ENCODE data around the gene NTRK2.

The NTRK2 gene

GRCh38 chr9:84829997-84830696, 160.6 kb downstream of the NTRK2 start:
- 93 to 100% methylated on average over 1 to 2 of the region's 6 CpGs for WGBS, 2 experiments (ENCODE audit: insufficient coverage in 2 of 2)
- H3K4me3 ChIP-seq (ENCODE audit: extremely low read depth, insufficient read depth, low read length, poor library complexity, severe bottlenecking), result no peak overlapping the region
- no peak overlapping the region for H3K27ac ChIP-seq (ENCODE audit: low read depth, low read length, severe bottlenecking)
- no peaks in the 10 kb centered on the region for H3K36me3 ChIP-seq (ENCODE audit: control insufficient read depth, insufficient read depth, low read length)
- H3K9me3 ChIP-seq (ENCODE audit: control insufficient read depth, low read length), result no peaks in the 10 kb centered on the region
- no peaks in the 10 kb centered on the region for H3K4me1 ChIP-seq (ENCODE audit: control insufficient read depth, insufficient read depth, low read length, poor library complexity, severe bottlenecking)

- H3K9me3 ChIP-seq (ENCODE audit: control insufficient read depth, low read length), result no peaks in the 10 kb centered on the region
- H3K4me3 ChIP-seq (ENCODE audit: extremely low read depth, insufficient read depth, low read length, poor library complexity, severe bottlenecking), result no peak overlapping the region
- H3K27ac ChIP-seq (ENCODE audit: low read depth, low read length, severe bottlenecking), result no peak overlapping the region
- WGBS, 2 experiments (ENCODE audit: insufficient coverage in 2 of 2), result 78% methylated on average over 2 of the region's 4 CpGs; no CpG with 5 or more reads in 1 of the 2 experiments
- no peaks in the 10 kb centered on the region for H3K36me3 ChIP-seq (ENCODE audit: control insufficient read depth, insufficient read depth, low read length)
- H3K4me1 ChIP-seq (ENCODE audit: control insufficient read depth, insufficient read depth, low read length, poor library complexity, severe bottlenecking), result no peaks in the 10 kb centered on the region
These were observed 161.8 kb downstream of the NTRK2 start for GRCh38 chr9:84831377-84831776.

- Histone ChIP-seq H3K9me3 (ENCODE audit: control insufficient read depth, low read length) (no peaks in the 10 kb centered on the region), H3K27ac (ENCODE audit: low read depth, low read length, severe bottlenecking) (no peak overlapping the region), H3K36me3 (ENCODE audit: control insufficient read depth, insufficient read depth, low read length) (no peaks in the 10 kb centered on the region), H3K4me3 (ENCODE audit: extremely low read depth, insufficient read depth, low read length, poor library complexity, severe bottlenecking) (no peak overlapping the region), H3K4me1 (ENCODE audit: control insufficient read depth, insufficient read depth, low read length, poor library complexity, severe bottlenecking) (no peaks in the 10 kb centered on the region)
- WGBS, 2 experiments (ENCODE audit: insufficient coverage in 2 of 2), result 95 to 99% methylated on average over 9 to 10 of the region's 10 CpGs
These were observed 162.9 kb downstream of the NTRK2 start for GRCh38 chr9:84832453-84832852.

GRCh38 chr9:84834426-84834825, 164.9 kb downstream of the NTRK2 start:
- no peak overlapping the region for H3K27ac ChIP-seq (ENCODE audit: low read depth, low read length, severe bottlenecking)
- 80 to 81% methylated on average over 2 of the region's 4 CpGs for WGBS, 2 experiments (ENCODE audit: insufficient coverage in 2 of 2)
- no peaks in the 10 kb centered on the region for H3K9me3 ChIP-seq (ENCODE audit: control insufficient read depth, low read length)
- H3K4me3 ChIP-seq (ENCODE audit: extremely low read depth, insufficient read depth, low read length, poor library complexity, severe bottlenecking), result no peak overlapping the region
- H3K36me3 ChIP-seq (ENCODE audit: control insufficient read depth, insufficient read depth, low read length), result no peaks in the 10 kb centered on the region
- H3K4me1 ChIP-seq (ENCODE audit: control insufficient read depth, insufficient read depth, low read length, poor library complexity, severe bottlenecking), result no peaks in the 10 kb centered on the region

GRCh38 chr9:84835745-84836144, 166.2 kb downstream of the NTRK2 start:
- no peaks in the 10 kb centered on the region for H3K9me3 ChIP-seq (ENCODE audit: control insufficient read depth, low read length)
- peaks cover 7% of the 10 kb centered on the region for H3K4me1 ChIP-seq (ENCODE audit: control insufficient read depth, insufficient read depth, low read length, poor library complexity, severe bottlenecking)
- H3K36me3 ChIP-seq (ENCODE audit: control insufficient read depth, insufficient read depth, low read length), result no peaks in the 10 kb centered on the region
- 61 to 100% methylated on average over 2 of the region's 5 CpGs for WGBS, 2 experiments (ENCODE audit: insufficient coverage in 2 of 2)
- no peak overlapping the region for H3K27ac ChIP-seq (ENCODE audit: low read depth, low read length, severe bottlenecking)
- no peak overlapping the region for H3K4me3 ChIP-seq (ENCODE audit: extremely low read depth, insufficient read depth, low read length, poor library complexity, severe bottlenecking)

- no CpG with 5 or more reads among the region's 1 CpG for WGBS, 2 experiments (ENCODE audit: insufficient coverage in 2 of 2)
- no peaks in the 10 kb centered on the region for H3K36me3 ChIP-seq (ENCODE audit: control insufficient read depth, insufficient read depth, low read length)
- H3K27ac ChIP-seq (ENCODE audit: low read depth, low read length, severe bottlenecking), result no peak overlapping the region
- H3K4me3 ChIP-seq (ENCODE audit: extremely low read depth, insufficient read depth, low read length, poor library complexity, severe bottlenecking), result no peak overlapping the region
- peaks cover 21% of the 10 kb centered on the region for H3K4me1 ChIP-seq (ENCODE audit: control insufficient read depth, insufficient read depth, low read length, poor library complexity, severe bottlenecking)
- no peaks in the 10 kb centered on the region for H3K9me3 ChIP-seq (ENCODE audit: control insufficient read depth, low read length)
These were observed 169.3 kb downstream of the NTRK2 start for GRCh38 chr9:84838879-84839278.

- Histone ChIP-seq H3K9me3 (ENCODE audit: control insufficient read depth, low read length) (no peaks in the 10 kb centered on the region), H3K36me3 (ENCODE audit: control insufficient read depth, insufficient read depth, low read length) (no peaks in the 10 kb centered on the region), H3K27ac (ENCODE audit: low read depth, low read length, severe bottlenecking) (peak overlapping the region; percentile 47), H3K4me1 (ENCODE audit: control insufficient read depth, insufficient read depth, low read length, poor library complexity, severe bottlenecking) (peaks cover 21% of the 10 kb centered on the region), H3K4me3 (ENCODE audit: extremely low read depth, insufficient read depth, low read length, poor library complexity, severe bottlenecking) (no peak overlapping the region)
- WGBS, 2 experiments (ENCODE audit: insufficient coverage in 2 of 2), result 60 to 75% methylated on average over 7 to 9 of the region's 9 CpGs
These were observed 170.0 kb downstream of the NTRK2 start for GRCh38 chr9:84839541-84839940.

GRCh38 chr9:84841931-84842330, 172.4 kb downstream of the NTRK2 start:
- WGBS, 2 experiments (ENCODE audit: insufficient coverage in 2 of 2), result 90 to 96% methylated on average over 4 of the region's 5 CpGs
- H3K4me3 ChIP-seq (ENCODE audit: extremely low read depth, insufficient read depth, low read length, poor library complexity, severe bottlenecking), result no peak overlapping the region
- H3K9me3 ChIP-seq (ENCODE audit: control insufficient read depth, low read length), result no peaks in the 10 kb centered on the region
- H3K27ac ChIP-seq (ENCODE audit: low read depth, low read length, severe bottlenecking), result no peak overlapping the region
- no peaks in the 10 kb centered on the region for H3K36me3 ChIP-seq (ENCODE audit: control insufficient read depth, insufficient read depth, low read length)
- H3K4me1 ChIP-seq (ENCODE audit: control insufficient read depth, insufficient read depth, low read length, poor library complexity, severe bottlenecking), result peaks cover 21% of the 10 kb centered on the region

- peaks cover 21% of the 10 kb centered on the region for H3K4me1 ChIP-seq (ENCODE audit: control insufficient read depth, insufficient read depth, low read length, poor library complexity, severe bottlenecking)
- no peaks in the 10 kb centered on the region for H3K36me3 ChIP-seq (ENCODE audit: control insufficient read depth, insufficient read depth, low read length)
- 89 to 100% methylated on average over 2 of the region's 5 CpGs for WGBS, 2 experiments (ENCODE audit: insufficient coverage in 2 of 2)
- no peak overlapping the region for H3K27ac ChIP-seq (ENCODE audit: low read depth, low read length, severe bottlenecking)
- H3K9me3 ChIP-seq (ENCODE audit: control insufficient read depth, low read length), result no peaks in the 10 kb centered on the region
- no peak overlapping the region for H3K4me3 ChIP-seq (ENCODE audit: extremely low read depth, insufficient read depth, low read length, poor library complexity, severe bottlenecking)
These were observed 173.8 kb downstream of the NTRK2 start for GRCh38 chr9:84843175-84843824.

- 79 to 82% methylated on average over 3 of the region's 7 CpGs for WGBS, 2 experiments (ENCODE audit: insufficient coverage in 2 of 2)
These were observed 176.7 kb downstream of the NTRK2 start for GRCh38 chr9:84845956-84846900.

More at GRCh38 chr9:84845956-84846900, 176.7 kb downstream of the NTRK2 start:
- Histone ChIP-seq H3K27ac (ENCODE audit: low read depth, low read length, severe bottlenecking) (no peak overlapping the region), H3K36me3 (ENCODE audit: control insufficient read depth, insufficient read depth, low read length) (no peaks in the 10 kb centered on the region), H3K4me3 (ENCODE audit: extremely low read depth, insufficient read depth, low read length, poor library complexity, severe bottlenecking) (no peak overlapping the region), H3K4me1 (ENCODE audit: control insufficient read depth, insufficient read depth, low read length, poor library complexity, severe bottlenecking) (peaks cover 14% of the 10 kb centered on the region), H3K9me3 (ENCODE audit: control insufficient read depth, low read length) (no peaks in the 10 kb centered on the region)

Data from mesodermal cell (in vitro differentiated cells).